Myocyte (in vitro differentiated cells): ENCODE measurements around the gene CASP7. TPM values are rescaled to one million over a fixed set of nuclear protein-coding genes. Genes with fewer than 3 reads are reported as not detected.

Source experiments
- DNase-seq: peaks from one replicate; pipeline ENCODE4 v3.0.0-alpha.2; 2012; ENCODE audit warnings: low read depth
- total RNA-seq: library from RNA; depleted of rRNA; stranded (reverse); fragments of >200 nt; gene quantifications from 2 replicates; pipeline ENCODE4 v1.2.3, GENCODE V29; 2014

The CASP7 gene
- total RNA-seq, 1 donor from 2014 or later = 22.7 TPM

GRCh38 chr10:113665806-113666354 lies 13.8 kb upstream of the CASP7 start:
- DNase-seq = peak; percentile 58

- no peak for DNase-seq
Measured at GRCh38 chr10:113666682-113667252, 12.9 kb upstream of the CASP7 start.

- DNase-seq = peak; percentile 77
Measured at GRCh38 chr10:113680190-113681111, 739 bp downstream of the CASP7 start.

- DNase-seq = no peak
Measured at GRCh38 chr10:113681533-113682470, 2.1 kb downstream of the CASP7 start.

GRCh38 chr10:113683300-113683699 lies 3.6 kb downstream of the CASP7 start:
- DNase-seq = no peak

- no peak for DNase-seq
Measured at GRCh38 chr10:113686028-113686427, 6.3 kb downstream of the CASP7 start.

- DNase-seq = no peak
Measured at GRCh38 chr10:113687037-113687436, 7.3 kb downstream of the CASP7 start.

GRCh38 chr10:113689057-113689456 lies 9.3 kb downstream of the CASP7 start:
- no peak for DNase-seq

GRCh38 chr10:113689574-113689973 lies 9.9 kb downstream of the CASP7 start:
- DNase-seq = no peak

GRCh38 chr10:113690749-113691148 lies 11.0 kb downstream of the CASP7 start:
- DNase-seq = no peak

- DNase-seq = peak; percentile 26
Measured at GRCh38 chr10:113691381-113691780, 11.7 kb downstream of the CASP7 start.

- no peak for DNase-seq
Measured at GRCh38 chr10:113692271-113692670, 12.6 kb downstream of the CASP7 start.

- DNase-seq = no peak
Measured at GRCh38 chr10:113693348-113693747, 13.6 kb downstream of the CASP7 start.

- no peak for DNase-seq
Measured at GRCh38 chr10:113695691-113696090, 16.0 kb downstream of the CASP7 start.

- no peak for DNase-seq
Measured at GRCh38 chr10:113697595-113697994, 17.9 kb downstream of the CASP7 start.

- peak; percentile 58 for DNase-seq
Measured at GRCh38 chr10:113704637-113705343, 25.1 kb downstream of the CASP7 start.

- DNase-seq = no peak
Measured at GRCh38 chr10:113705344-113705652, 25.6 kb downstream of the CASP7 start.

GRCh38 chr10:113706623-113707022 lies 26.9 kb downstream of the CASP7 start:
- no peak for DNase-seq

GRCh38 chr10:113708640-113709039 lies 28.9 kb downstream of the CASP7 start:
- DNase-seq = no peak

- DNase-seq = peak; percentile 58
Measured at GRCh38 chr10:113709221-113709838, 29.6 kb downstream of the CASP7 start.
